Measurements from ENCODE around the gene TF.

Gene TF

GRCh38 chr3:133820129-133820528, 73.9 kb downstream of the TF start:
- DNase-seq, result no peak

GRCh38 chr3:133820889-133821675, 74.9 kb downstream of the TF start:
- DNase-seq, result no peak

- DNase-seq, result no peak
Measured at GRCh38 chr3:133821767-133822638, 75.8 kb downstream of the TF start.

- no peak for DNase-seq
Measured at GRCh38 chr3:133824961-133825485, 78.8 kb downstream of the TF start.

GRCh38 chr3:133825969-133826727, 80.0 kb downstream of the TF start:
- DNase-seq, result no peak

- DNase-seq, result no peak
Measured at GRCh38 chr3:133827136-133827535, 80.9 kb downstream of the TF start.

- no peak for DNase-seq
Measured at GRCh38 chr3:133827684-133828083, 81.5 kb downstream of the TF start.

- no peak for DNase-seq
Measured at GRCh38 chr3:133828576-133829309, 82.5 kb downstream of the TF start.

GRCh38 chr3:133829310-133829707, 83.1 kb downstream of the TF start:
- no peak for DNase-seq

- DNase-seq, result no peak
Measured at GRCh38 chr3:133830071-133830470, 83.9 kb downstream of the TF start.

- no peak for DNase-seq
Measured at GRCh38 chr3:133831966-133832801, 86.0 kb downstream of the TF start.

- no peak for DNase-seq
Measured at GRCh38 chr3:133832802-133833144, 86.6 kb downstream of the TF start.

GRCh38 chr3:133833267-133833666, 87.1 kb downstream of the TF start:
- DNase-seq, result no peak

- no peak for DNase-seq
Measured at GRCh38 chr3:133833880-133834620, 87.9 kb downstream of the TF start.

- no peak for DNase-seq
Measured at GRCh38 chr3:133834621-133835417, 88.6 kb downstream of the TF start.

- no peak for DNase-seq
Measured at GRCh38 chr3:133835418-133835743, 89.2 kb downstream of the TF start.

- DNase-seq, result no peak
Measured at GRCh38 chr3:133835961-133836360, 89.8 kb downstream of the TF start.

GRCh38 chr3:133836497-133837158, 90.4 kb downstream of the TF start:
- DNase-seq, result no peak

- DNase-seq, result peak; percentile 20
Measured at GRCh38 chr3:133837487-133838295, 91.5 kb downstream of the TF start.
